Thyroid gland (tissue), 4 donors: ENCODE measurements around the gene TTLL5. TPM values are rescaled to one million over a fixed set of nuclear protein-coding genes. Genes with fewer than 3 reads are reported as not detected.

ENCODE experiments used
- DNase-seq, 2 donors: peaks; one replicate each; pipeline ENCODE4 v3.0.0-alpha.2; 2019
- H3K27ac ChIP-seq, 3 donors: fragments of 200-600 bp; sonication (generic); 1 replicate in 2 of 3; 2 replicates in 1 of 3; pipeline ENCODE4 v1.5.1; 2016 to 2019; ENCODE audit warnings: mild to moderate bottlenecking in 1 of 3, moderate library complexity in 1 of 3
- H3K27me3 ChIP-seq: fragments of 200-600 bp; sonication (generic); one replicate; pipeline ENCODE4 v1.5.1; 2019
- H3K36me3 ChIP-seq, 2 donors: fragments of 200-600 bp; sonication (generic); one replicate each; pipeline ENCODE4 v1.5.1; 2016 to 2019
- H3K4me1 ChIP-seq, 2 donors: fragments of 200-600 bp; sonication (generic); one replicate each; pipeline ENCODE4 v1.5.1; 2017 to 2019
- H3K4me3 ChIP-seq, 3 donors: fragments of 200-600 bp; sonication (generic); replicated peaks in 1 of 3; 1 replicate in 2 of 3; 2 replicates in 1 of 3; pipeline ENCODE4 v1.5.1; 2016; ENCODE audit warnings: mild to moderate bottlenecking in 1 of 3
- H3K9me3 ChIP-seq: fragments of 200-600 bp; sonication (generic); one replicate; pipeline ENCODE4 v1.5.1; 2017
- CTCF ChIP-seq, 6 experiments: fragments of 200-600 bp in 3 of 6; fragments of 450-650 bp in 3 of 6; sonication (generic) in 3 of 6; IDR thresholded peaks; one replicate each; pipeline ENCODE4 v1.5.1; 2016 to 2019; ENCODE audit warnings: antibody characterized with exemption in 6 of 6, mild to moderate bottlenecking in 2 of 6, inconsistent platforms in 1 of 6, moderate library complexity in 1 of 6
- POLR2A ChIP-seq, 2 donors: fragments of 450-650 bp; IDR thresholded peaks; one replicate each; pipeline ENCODE4 v1.6.1; 2017; ENCODE audit warnings: antibody characterized with exemption in 2 of 2, mild to moderate bottlenecking in 2 of 2, moderate library complexity in 1 of 2
- WGBS, 2 donors: methylation state at CpG; one replicate each; pipeline ENCODE4 v1.1.5; 2017; 5-methylcytosine and 5-hydroxymethylcytosine counted together
- intact Hi-C: fragments of 100-400 bp; cut with DNase I; formaldehyde crosslinking; loops from one replicate; pipeline ENCODE4 v1.15.1; 2023
- total RNA-seq, 4 donors: library from RNA; depleted of rRNA; stranded (reverse); fragments of >200 nt; gene quantifications; one replicate each; pipeline ENCODE4 v1.2.3, GENCODE V29; 2016

Gene TTLL5
- total RNA-seq, 4 donors from 2014 or later: 31.8 to 65.1 (median 35.7) TPM

DNA sequence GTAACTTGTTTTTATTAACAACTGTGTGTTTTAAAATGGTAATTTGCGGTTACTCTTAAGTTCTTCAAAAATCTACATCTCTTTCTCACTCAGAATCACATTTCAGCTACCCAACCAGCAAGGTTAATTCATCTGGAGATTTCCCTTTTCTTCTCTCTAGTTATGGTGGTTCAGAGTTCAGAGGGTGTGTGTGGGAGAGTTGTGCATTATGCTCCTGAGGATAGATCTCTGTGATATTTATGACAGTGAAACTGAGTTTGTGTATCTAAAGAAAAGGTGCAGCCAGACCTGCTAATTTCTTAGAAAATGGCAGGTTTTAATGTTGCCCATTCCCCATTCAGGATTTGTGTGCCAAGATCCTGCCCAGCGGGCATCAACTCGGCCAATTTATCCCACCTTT lies 73.8 kb downstream of the TTLL5 start:
- DNase-seq: no peak
- 61 to 67% methylated on average over 3 of the region's 3 CpGs for WGBS, 2 donors
- peaks cover 0 to 4% of the 10 kb centered on the region in 2 donors for H3K36me3 ChIP-seq
- H3K4me1 ChIP-seq: no peaks in the 10 kb centered on the region
- H3K27ac ChIP-seq: no peak overlapping the region
- intact Hi-C loops: no loop called here
- TF ChIP-seq POLR2A (IDR thresholded peaks at IDR 0.05) (no peak), CTCF (IDR thresholded peaks at IDR 0.05) (no peak)
- H3K27me3 ChIP-seq: no peaks in the 10 kb centered on the region
- no peak overlapping the region for H3K4me3 ChIP-seq
- H3K9me3 ChIP-seq: no peaks in the 10 kb centered on the region

DNA sequence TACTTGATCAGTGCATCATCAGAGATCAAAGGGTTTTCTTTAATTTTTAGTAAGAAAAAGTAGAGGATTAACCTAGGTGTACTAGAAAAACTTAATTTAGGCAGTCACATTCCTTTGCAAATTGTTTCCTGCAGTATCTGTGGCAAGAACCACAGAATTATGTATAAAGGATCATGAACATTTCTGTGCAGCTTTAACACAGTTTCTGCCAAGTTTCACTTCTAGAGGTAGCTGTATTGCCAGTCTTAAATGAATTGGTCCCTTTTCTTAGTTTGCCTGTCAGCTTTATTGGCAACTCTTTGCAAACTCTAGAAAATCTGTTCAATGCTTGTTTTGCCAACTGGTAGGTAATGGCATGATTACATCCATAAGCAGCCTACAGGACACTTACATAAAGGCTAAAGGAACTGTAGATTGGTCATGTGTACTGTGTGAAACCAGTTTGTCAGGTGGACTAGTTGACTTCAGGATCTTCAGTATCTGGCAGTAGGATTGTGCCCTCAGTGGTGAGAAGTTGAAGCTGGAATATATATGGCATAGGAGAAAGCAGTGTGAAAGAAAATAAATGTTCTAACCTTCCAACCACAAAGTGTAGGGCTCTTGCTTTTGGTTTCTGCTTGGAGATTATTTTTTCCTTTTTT lies 75.9 kb downstream of the TTLL5 start:
- TF ChIP-seq CTCF (IDR thresholded peaks at IDR 0.05): no peak
- no peak for TF ChIP-seq POLR2A (IDR thresholded peaks at IDR 0.05)
- Histone ChIP-seq H3K9me3 (no peaks in the 10 kb centered on the region), H3K27me3 (no peaks in the 10 kb centered on the region), H3K4me3 (no peak overlapping the region), H3K27ac (no peak overlapping the region), H3K36me3 (peaks cover 0 to 4% of the 10 kb centered on the region in 2 donors), H3K4me1 (no peaks in the 10 kb centered on the region)
- DNase-seq: no peak
- intact Hi-C loops: no loop called here

DNA sequence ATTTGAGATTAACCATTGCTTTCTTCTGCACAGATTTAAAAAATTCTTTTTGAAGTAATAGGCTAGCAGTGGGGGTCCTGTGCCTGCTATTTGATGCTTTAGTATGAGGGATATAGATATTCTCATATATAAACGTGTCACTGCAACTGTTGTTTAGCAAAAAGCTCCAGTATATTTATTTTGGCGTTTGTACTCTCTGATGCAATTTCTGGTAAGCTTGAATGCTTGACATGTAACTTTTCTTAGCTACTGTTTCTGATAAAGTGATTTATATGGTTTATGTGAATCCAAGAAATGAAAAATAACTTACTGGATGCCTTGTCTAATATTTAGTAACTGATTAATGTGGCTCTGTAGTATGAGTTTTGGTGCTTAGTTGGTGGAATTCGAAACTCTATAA lies 77.1 kb downstream of the TTLL5 start:
- H3K27ac ChIP-seq: no peak overlapping the region
- intact Hi-C loops: no loop called here
- TF ChIP-seq CTCF (IDR thresholded peaks at IDR 0.05): no peak
- TF ChIP-seq POLR2A (IDR thresholded peaks at IDR 0.05): no peak
- 83 to 89% methylated on average over 3 of the region's 3 CpGs for WGBS, 2 donors
- H3K4me1 ChIP-seq: no peaks in the 10 kb centered on the region
- no peaks in the 10 kb centered on the region for H3K27me3 ChIP-seq
- H3K4me3 ChIP-seq: no peak overlapping the region
- H3K9me3 ChIP-seq: no peaks in the 10 kb centered on the region
- H3K36me3 ChIP-seq: peaks cover 0 to 4% of the 10 kb centered on the region in 2 donors
- DNase-seq: no peak

DNA sequence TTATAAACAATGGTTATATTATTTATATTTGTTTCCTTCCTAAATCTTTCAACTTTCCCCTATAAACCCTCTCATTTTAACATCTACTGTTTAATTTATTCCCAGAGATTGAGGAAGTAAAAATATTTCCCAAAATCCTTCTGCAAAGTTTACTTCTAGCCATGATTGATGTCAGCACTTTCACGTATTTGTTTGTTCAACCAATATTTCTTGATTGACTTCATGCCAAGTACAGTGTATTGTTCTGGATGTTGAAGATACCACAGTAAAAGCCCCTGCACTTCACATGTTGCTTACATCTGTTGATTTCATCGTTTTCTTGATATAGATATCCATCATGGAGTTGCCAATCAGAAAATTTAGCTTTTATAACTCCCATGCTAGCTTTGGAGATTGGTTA lies 81.8 kb downstream of the TTLL5 start:
- intact Hi-C loops: no loop called here
- no peaks in the 10 kb centered on the region for H3K27me3 ChIP-seq
- DNase-seq: no peak
- H3K4me1 ChIP-seq: no peaks in the 10 kb centered on the region
- H3K27ac ChIP-seq: no peak overlapping the region
- H3K4me3 ChIP-seq: no peak overlapping the region
- H3K9me3 ChIP-seq: no peaks in the 10 kb centered on the region
- TF ChIP-seq POLR2A (IDR thresholded peaks at IDR 0.05) (no peak), CTCF (IDR thresholded peaks at IDR 0.05) (no peak)
- 83 to 87% methylated on average over 2 of the region's 2 CpGs for WGBS, 2 donors
- H3K36me3 ChIP-seq: peaks cover 0 to 12% of the 10 kb centered on the region in 2 donors

GRCh38 chr14:75747899-75748298 lies 86.9 kb downstream of the TTLL5 start:
- WGBS, 2 donors: 94% methylated on average over 2 of the region's 2 CpGs
- H3K9me3 ChIP-seq: no peaks in the 10 kb centered on the region
- DNase-seq: no peak
- H3K27ac ChIP-seq: no peak overlapping the region
- H3K36me3 ChIP-seq: peaks cover 0 to 12% of the 10 kb centered on the region in 2 donors
- H3K4me1 ChIP-seq: no peaks in the 10 kb centered on the region
- H3K4me3 ChIP-seq: no peak overlapping the region
- intact Hi-C loops: no loop called here
- no peaks in the 10 kb centered on the region for H3K27me3 ChIP-seq
- no peak for TF ChIP-seq POLR2A (IDR thresholded peaks at IDR 0.05)
- no peak for TF ChIP-seq CTCF (IDR thresholded peaks at IDR 0.05)
